Kidney epithelial cell (primary cell): ENCODE measurements around the gene RIOK3. TPM values are rescaled to one million over a fixed set of nuclear protein-coding genes. Genes with fewer than 3 reads are reported as not detected.
A peak's percentile ranks its signal among the peaks of the same experiment; 100 is the strongest.
"Not testable (repeated sequence)": the region's sequence is repeated elsewhere in the genome, so short reads cannot be mapped to it uniquely, and the experiment has no call there.

Source experiments
- DNase-seq: peaks from one replicate; pipeline ENCODE4 v3.0.0-alpha.2; 2010; ENCODE audit warnings: low read depth
- H3K27me3 ChIP-seq: 2 replicates; pipeline ENCODE4 v1.6.0; 2011; ENCODE audit warnings: low read length; ENCODE audit not compliant: control insufficient read depth, insufficient read depth
- H3K36me3 ChIP-seq: 2 replicates; pipeline ENCODE4 v1.5.1; 2011; ENCODE audit warnings: low read length; ENCODE audit not compliant: control insufficient read depth, insufficient read depth
- H3K4me3 ChIP-seq: 2 replicates; pipeline ENCODE4 v1.5.1; 2011; ENCODE audit warnings: low read depth, mild to moderate bottlenecking, control low read depth, low read length
- CTCF ChIP-seq: IDR thresholded peaks from 2 replicates; pipeline ENCODE4 v1.5.1; 2011; ENCODE audit warnings: mild to moderate bottlenecking, moderate library complexity, low read length, control low read depth, inconsistent platforms; ENCODE audit not compliant: insufficient read depth, poor library complexity, severe bottlenecking
- total RNA-seq: library from RNA; depleted of rRNA; stranded (reverse); fragments of >200 nt; gene quantifications from 2 replicates; pipeline ENCODE4 v1.2.3, GENCODE V29; 2015

The RIOK3 gene
- total RNA-seq, 1 donor from 2014 or later: 79.8 TPM

- TF ChIP-seq CTCF: no peak
- no peaks in the 10 kb centered on the region for H3K36me3 ChIP-seq
- DNase-seq: no peak
- no peaks in the 10 kb centered on the region for H3K27me3 ChIP-seq
- no peak overlapping the region for H3K4me3 ChIP-seq
Observed at GRCh38 chr18:23428821-23429220, 24.3 kb upstream of the RIOK3 start.

GRCh38 chr18:23429538-23429937 is 23.5 kb upstream of the RIOK3 start:
- not testable (repeated sequence) for H3K27me3 ChIP-seq, H3K4me3 ChIP-seq, H3K36me3 ChIP-seq, DNase-seq

- Histone ChIP-seq H3K4me3 (no peak overlapping the region), H3K27me3 (no peaks in the 10 kb centered on the region), H3K36me3 (no peaks in the 10 kb centered on the region)
- DNase-seq: no peak
- no peak for TF ChIP-seq CTCF
Observed at GRCh38 chr18:23433360-23433759, 19.7 kb upstream of the RIOK3 start.

- H3K27me3 ChIP-seq: no peaks in the 10 kb centered on the region
- H3K36me3 ChIP-seq: no peaks in the 10 kb centered on the region
- peak overlapping the region; percentile 97 for H3K4me3 ChIP-seq
- no peak for TF ChIP-seq CTCF
- DNase-seq: no peak
Observed at GRCh38 chr18:23437357-23438045, 15.6 kb upstream of the RIOK3 start.

- no peaks in the 10 kb centered on the region for H3K36me3 ChIP-seq
- DNase-seq: no peak
- H3K4me3 ChIP-seq: peak overlapping the region; percentile 97
- no peak for TF ChIP-seq CTCF
- no peaks in the 10 kb centered on the region for H3K27me3 ChIP-seq
Observed at GRCh38 chr18:23438046-23438377, 15.1 kb upstream of the RIOK3 start.

- H3K4me3 ChIP-seq: no peak overlapping the region
- no peaks in the 10 kb centered on the region for H3K27me3 ChIP-seq
- DNase-seq: no peak
- no peaks in the 10 kb centered on the region for H3K36me3 ChIP-seq
- no peak for TF ChIP-seq CTCF
Observed at GRCh38 chr18:23438608-23439366, 14.3 kb upstream of the RIOK3 start.
